HG02678 (cell line): ENCODE results near the gene EML4.
"Not testable (repeated sequence)": the region's sequence is repeated elsewhere in the genome, so short reads cannot be mapped to it uniquely, and the experiment has no call there.

Source experiments
- ATAC-seq: cut with Tn5 transposase; IDR thresholded peaks from one replicate; pipeline ENCODE4 v1.9.1; 2021; ENCODE audit warnings: mild to moderate bottlenecking, moderate library complexity; ENCODE audit not compliant: unreplicated experiment

EML4 gene

GRCh38 chr2:42369532-42370229, 200.5 kb downstream of the EML4 start:
- ATAC-seq = no peak

DNA sequence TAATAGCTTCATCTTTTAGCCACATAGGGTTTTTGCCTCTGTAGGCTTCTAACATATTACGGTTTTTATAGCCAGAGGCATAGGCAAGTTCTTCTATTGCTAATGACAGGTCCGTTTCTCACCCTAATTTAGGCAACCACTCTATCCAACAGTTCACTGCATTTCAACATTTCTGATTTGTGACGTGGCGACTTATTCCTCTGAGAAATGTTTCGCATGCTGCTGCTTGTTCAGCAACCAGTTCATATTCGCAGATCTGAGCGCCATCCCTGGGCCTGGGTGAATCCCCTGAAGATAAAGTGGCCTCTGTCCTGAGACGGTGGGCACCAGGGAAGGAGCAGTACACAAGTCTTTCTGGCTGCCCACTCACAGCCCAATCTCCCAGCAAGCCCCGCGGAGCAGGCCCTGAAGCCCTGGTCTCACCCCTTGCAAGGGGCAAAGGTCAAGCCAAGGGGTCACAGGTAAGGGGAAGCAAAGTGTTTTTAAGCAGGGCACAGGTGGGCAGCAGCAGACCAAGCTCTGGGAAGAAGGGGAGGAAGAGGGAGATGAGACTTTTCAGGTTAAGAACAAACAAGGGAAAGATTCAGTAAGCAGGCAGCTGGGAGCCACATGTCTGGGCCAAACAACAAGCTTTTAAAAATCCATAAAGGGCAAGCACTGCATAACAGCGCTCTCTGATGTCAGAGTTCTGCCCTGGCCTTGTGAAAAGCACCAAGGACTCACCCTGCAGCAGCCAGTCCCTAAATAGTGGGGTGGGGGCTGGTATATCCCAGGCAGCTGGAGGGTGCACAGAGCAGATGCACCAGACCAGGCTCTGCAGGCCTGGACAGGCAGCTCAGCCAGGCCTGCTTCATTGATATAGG, 202.7 kb downstream of the EML4 start:
- no peak for ATAC-seq

GRCh38 chr2:42372474-42373200, 203.5 kb downstream of the EML4 start:
- ATAC-seq = no peak

DNA sequence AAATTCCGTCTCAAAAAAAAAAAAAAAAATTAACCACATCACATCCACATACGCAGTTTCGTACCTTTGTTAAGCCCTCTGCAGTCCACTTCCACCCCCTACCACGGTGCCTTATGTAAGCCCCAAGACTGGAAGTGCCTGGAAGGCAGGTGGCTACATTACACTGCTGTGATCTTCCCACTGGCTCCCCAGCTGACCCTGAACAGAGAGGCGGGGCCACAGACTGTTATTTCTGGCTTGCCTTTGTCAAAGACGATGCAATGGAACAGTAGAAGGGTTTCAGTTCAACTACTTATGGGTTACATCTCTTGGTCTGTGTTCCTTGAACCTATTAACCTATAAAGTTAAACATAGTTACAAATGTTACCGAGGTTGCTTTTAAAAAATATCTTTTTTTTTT, 207.6 kb downstream of the EML4 start:
- ATAC-seq = no peak

GRCh38 chr2:42378415-42378814, 209.3 kb downstream of the EML4 start:
- ATAC-seq = no peak

GRCh38 chr2:42380026-42380425, 210.9 kb downstream of the EML4 start:
- ATAC-seq = not testable (repeated sequence)

DNA sequence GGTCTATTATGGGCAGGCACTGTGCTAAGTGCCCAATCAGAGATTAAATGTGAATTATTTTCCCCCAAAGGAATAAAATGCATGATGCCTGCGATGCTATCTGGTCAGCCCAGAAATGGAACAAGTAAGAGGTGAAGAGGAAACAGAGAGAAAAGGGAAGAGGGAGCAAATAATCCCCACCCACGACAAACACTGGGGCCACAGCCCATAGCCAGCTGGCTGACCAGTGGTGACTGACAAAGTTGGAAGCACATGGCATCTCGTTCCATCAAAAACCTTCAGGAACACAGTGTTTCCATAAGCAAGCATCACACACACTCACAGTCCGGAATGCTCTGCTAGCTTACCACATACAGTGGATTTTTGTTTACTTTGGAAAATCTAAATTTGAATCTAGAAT, 213.0 kb downstream of the EML4 start:
- no peak for ATAC-seq
